ENCODE data around the gene SVOP.

Gene SVOP

GRCh38 chr12:108935159-108935763 lies 85.6 kb downstream of the SVOP start:
- no peak for DNase-seq (ENCODE audit: low read depth)

GRCh38 chr12:108933949-108934348 lies 86.9 kb downstream of the SVOP start:
- no peak for DNase-seq (ENCODE audit: low read depth)

- DNase-seq (ENCODE audit: low read depth) = no peak
These were observed 90.1 kb downstream of the SVOP start for GRCh38 chr12:108930756-108931155.

GRCh38 chr12:108930155-108930554 lies 90.7 kb downstream of the SVOP start:
- DNase-seq (ENCODE audit: low read depth) = no peak

GRCh38 chr12:108928695-108929094 lies 92.2 kb downstream of the SVOP start:
- no peak for DNase-seq (ENCODE audit: low read depth)

GRCh38 chr12:108922918-108923317 lies 98.0 kb downstream of the SVOP start:
- no peak for DNase-seq (ENCODE audit: low read depth)

- DNase-seq (ENCODE audit: low read depth) = no peak
These were observed 98.9 kb downstream of the SVOP start for GRCh38 chr12:108921946-108922345.

GRCh38 chr12:108918960-108919642 lies 101.8 kb downstream of the SVOP start:
- no peak for DNase-seq (ENCODE audit: low read depth)

- no peak for DNase-seq (ENCODE audit: low read depth)
These were observed 102.7 kb downstream of the SVOP start for GRCh38 chr12:108918206-108918605.

GRCh38 chr12:108916336-108916735 lies 104.5 kb downstream of the SVOP start:
- DNase-seq (ENCODE audit: low read depth) = no peak

GRCh38 chr12:108915632-108916133 lies 105.2 kb downstream of the SVOP start:
- no peak for DNase-seq (ENCODE audit: low read depth)

- DNase-seq (ENCODE audit: low read depth) = peak; percentile 20
These were observed 106.7 kb downstream of the SVOP start for GRCh38 chr12:108914121-108914531.

- no peak for DNase-seq (ENCODE audit: low read depth)
These were observed 108.5 kb downstream of the SVOP start for GRCh38 chr12:108912361-108912760.

GRCh38 chr12:108911915-108912314 lies 109.0 kb downstream of the SVOP start:
- no peak for DNase-seq (ENCODE audit: low read depth)

- DNase-seq (ENCODE audit: low read depth) = no peak
These were observed 110.5 kb downstream of the SVOP start for GRCh38 chr12:108910336-108910735.

GRCh38 chr12:108907839-108908351 lies 113.0 kb downstream of the SVOP start:
- no peak for DNase-seq (ENCODE audit: low read depth)

GRCh38 chr12:108906971-108907370 lies 113.9 kb downstream of the SVOP start:
- DNase-seq (ENCODE audit: low read depth) = no peak

GRCh38 chr12:108905725-108906124 lies 115.1 kb downstream of the SVOP start:
- DNase-seq (ENCODE audit: low read depth) = no peak

- no peak for DNase-seq (ENCODE audit: low read depth)
These were observed 121.7 kb downstream of the SVOP start for GRCh38 chr12:108899145-108899544.

- DNase-seq (ENCODE audit: low read depth) = no peak
These were observed 124.1 kb downstream of the SVOP start for GRCh38 chr12:108896817-108897216.

- no peak for DNase-seq (ENCODE audit: low read depth)
These were observed 124.5 kb downstream of the SVOP start for GRCh38 chr12:108896336-108896735.

GRCh38 chr12:108895220-108895802 lies 125.6 kb downstream of the SVOP start:
- no peak for DNase-seq (ENCODE audit: low read depth)

GRCh38 chr12:108890208-108890607 lies 130.7 kb downstream of the SVOP start:
- DNase-seq (ENCODE audit: low read depth) = no peak
